A673 (cell line): Measurements from ENCODE around the gene CLDN3. TPM values are rescaled to one million over a fixed set of nuclear protein-coding genes. Genes with fewer than 3 reads are reported as not detected.

Source experiments
- BruUV-seq: library from RNA; stranded (reverse); fragments of 400-500 nt; replicated peaks from 2 replicates; lab custom pipeline; 2021; lab: Mats Ljungman, UMichigan
- CTCF ChIA-PET: fragments of 300-600 bp; sonication (Branson Sonifier 250); formaldehyde crosslinking; loops from one replicate; lab custom pipeline; 2022; ENCODE audit warnings: antibody characterized with exemption; lab: Charles Lee
- POLR2A ChIA-PET: fragments of 300-600 bp; sonication (Branson Sonifier 250); formaldehyde crosslinking; loops from one replicate; lab custom pipeline; 2022; ENCODE audit warnings: antibody characterized with exemption; ENCODE audit not compliant: low non-redundant PET; lab: Charles Lee
- DNase-seq: peaks from one replicate; pipeline ENCODE4 v3.0.0-alpha.2; 2015; ENCODE audit warnings: low spot score
- H3K27ac ChIP-seq: fragments of 200-600 bp; sonication (generic); 2 replicates; pipeline ENCODE4 v1.5.1; 2016; ENCODE audit warnings: mixed run types, low read depth, mild to moderate bottlenecking, mixed read lengths, antibody characterized with exemption, low read length; ENCODE audit not compliant: poor library complexity, severe bottlenecking
- H3K27me3 ChIP-seq: fragments of 200-600 bp; sonication (generic); replicated peaks from 2 replicates; pipeline ENCODE4 v1.6.1; 2017; ENCODE audit warnings: mixed run types, low read depth, mild to moderate bottlenecking, mixed read lengths, antibody characterized with exemption, low read length; ENCODE audit not compliant: insufficient read depth, poor library complexity
- H3K36me3 ChIP-seq: fragments of 200-600 bp; sonication (generic); 2 replicates; pipeline ENCODE4 v1.6.1; 2016; ENCODE audit warnings: mixed run types, mild to moderate bottlenecking, mixed read lengths, antibody characterized with exemption, low read length; ENCODE audit not compliant: insufficient read depth, poor library complexity, severe bottlenecking
- H3K4me1 ChIP-seq: fragments of 200-600 bp; sonication (generic); 2 replicates; pipeline ENCODE4 v1.6.1; 2017; ENCODE audit warnings: mixed run types, mild to moderate bottlenecking, mixed read lengths, antibody characterized with exemption, low read length; ENCODE audit not compliant: insufficient read depth, poor library complexity, severe bottlenecking
- H3K4me3 ChIP-seq: fragments of 200-600 bp; sonication (generic); 2 replicates; pipeline ENCODE4 v1.5.1; 2016; ENCODE audit warnings: low read depth, mixed run types, mild to moderate bottlenecking, mixed read lengths, low read length; ENCODE audit not compliant: poor library complexity, severe bottlenecking
- H3K9me3 ChIP-seq: fragments of 200-600 bp; sonication (generic); 2 replicates; pipeline ENCODE4 v1.6.1; 2016; ENCODE audit warnings: mixed run types, low read depth, mild to moderate bottlenecking, mixed read lengths, antibody characterized with exemption, low read length; ENCODE audit not compliant: poor library complexity, severe bottlenecking
- CTCF ChIP-seq: fragments of 300-800, 200-600 bp; sonication (generic); conservative IDR thresholded peaks from 2 replicates; pipeline ENCODE4 v1.5.1; 2017; ENCODE audit warnings: low read depth, mild to moderate bottlenecking, antibody characterized with exemption, low read length, moderate library complexity, mixed read lengths
- EZH2 ChIP-seq: fragments of 200-600 bp; sonication (generic); IDR thresholded peaks from 2 replicates; pipeline ENCODE4 v1.6.1; 2017; ENCODE audit warnings: borderline replicate concordance, low read depth, mild to moderate bottlenecking, mixed read lengths, antibody characterized with exemption, low read length; ENCODE audit not compliant: poor library complexity, severe bottlenecking
- intact Hi-C: fragments of 100-400 bp; cut with micrococcal nuclease; formaldehyde crosslinking; loops from one replicate; pipeline ENCODE4 v1.10.0; 2022; ENCODE audit not compliant: unreplicated experiment
- total RNA-seq: library from RNA; stranded (reverse); gene quantifications from 2 replicates; pipeline ENCODE4 v1.2.3, GENCODE V29; 2021

Gene CLDN3
- total RNA-seq, 1 experiment from 2014 or later = not detected

DNA sequence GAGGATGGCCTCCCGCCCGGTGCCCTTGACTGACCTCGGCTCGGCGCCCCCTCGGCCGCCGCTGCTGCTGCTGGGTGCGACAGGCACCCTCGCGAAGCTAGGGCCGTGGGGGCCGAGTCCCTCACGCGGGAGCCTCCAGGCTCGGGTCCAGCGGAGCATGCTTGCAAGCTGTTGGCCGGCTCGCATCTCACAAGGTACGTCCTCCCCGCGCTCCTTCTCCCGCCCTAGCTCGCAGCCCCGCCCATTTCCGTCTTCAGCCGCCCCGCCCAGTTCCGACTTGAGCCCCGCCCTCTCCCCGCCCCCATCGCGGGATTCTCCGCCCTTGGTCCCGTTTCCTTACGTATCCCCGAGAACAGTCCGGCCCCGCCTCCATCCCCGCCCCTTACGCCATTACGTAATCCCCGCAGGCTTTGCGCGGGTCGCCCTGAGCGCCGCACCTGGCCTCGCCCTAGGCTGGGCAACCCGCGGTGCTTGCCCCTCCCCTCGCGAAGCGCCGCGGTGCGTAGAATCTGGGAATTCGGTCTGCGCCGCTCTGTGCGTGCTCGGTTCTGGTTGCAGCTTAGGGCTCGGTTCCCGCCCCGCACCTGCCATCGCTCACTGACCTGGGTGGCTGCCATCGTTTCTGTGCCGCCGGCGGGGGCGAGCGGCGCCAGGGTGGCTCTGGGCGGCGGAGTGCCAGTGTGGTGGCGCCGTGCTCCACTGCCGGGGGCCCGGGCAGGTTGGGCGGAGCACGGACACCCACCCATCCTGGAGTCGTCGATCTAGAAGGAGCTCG is 31.3 kb downstream of the CLDN3 start, which contains the start of gene ABHD11:
ABHD11 (minus strand) TSS at position 191 of the 775 bp plus-strand sequence; CDS start at position 159, 32 bp downstream.
- Histone ChIP-seq H3K27me3 (no peaks in the 10 kb centered on the region), H3K27ac (peak within 1 kb of the TSS; percentile 84), H3K4me3 (peak within 1 kb of the TSS; percentile 72), H3K9me3 (no peaks in the 10 kb centered on the region), H3K36me3 (peaks cover 13% of the 10 kb centered on the region), H3K4me1 (peaks cover 7% of the 10 kb centered on the region)
- POLR2A ChIA-PET = interaction anchor here (0.6 kb wide), 2 partner anchors 121 to 566 kb away, joined by 5 to 7 read pairs; no protein-coding TSS in a partner anchor
- TSS peak; percentile 76 for BruUV-seq
- intact Hi-C loops = loop anchor here (2.0 to 10.0 kb wide), 2 partner anchors 20 to 284 kb away; partner anchors contain the start of gene STX1A
- no peak for TF ChIP-seq CTCF
- no peak for TF ChIP-seq EZH2
- peak; percentile 94 for DNase-seq
- CTCF ChIA-PET = interaction anchor here (0.5 to 1.7 kb wide), 6 partner anchors 10 to 663 kb away, joined by 3 to 14 read pairs (median 4); no protein-coding TSS in a partner anchor

DNA sequence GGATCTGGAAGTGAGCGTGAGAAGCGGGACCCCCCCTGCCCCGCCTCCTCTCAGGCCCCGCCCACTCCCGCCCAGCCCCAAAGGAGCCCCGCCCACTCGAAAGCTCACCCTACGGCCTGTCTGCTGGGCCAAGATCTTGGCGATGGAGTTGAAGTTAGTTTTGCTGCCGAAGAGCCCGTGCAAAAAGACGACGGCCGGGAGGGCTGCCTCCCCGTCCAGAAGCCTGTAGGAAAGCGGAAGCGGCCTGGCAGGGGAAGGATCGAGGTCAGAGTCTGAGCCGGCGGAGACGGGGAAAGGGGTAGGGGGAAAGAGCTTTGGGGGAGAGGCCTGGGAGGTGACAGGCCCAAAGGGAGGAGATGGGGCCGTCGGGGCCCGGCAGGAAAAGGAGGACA is 31.9 kb downstream of the CLDN3 start:
- H3K27ac ChIP-seq = peak overlapping the region; percentile 72
- H3K4me3 ChIP-seq = peak overlapping the region; percentile 72
- POLR2A ChIA-PET = interaction anchor here (0.6 kb wide), 2 partner anchors 121 to 566 kb away, joined by 5 to 7 read pairs; no protein-coding TSS in a partner anchor
- H3K9me3 ChIP-seq = no peaks in the 10 kb centered on the region
- BruUV-seq = no TSS peak
- H3K36me3 ChIP-seq = peaks cover 13% of the 10 kb centered on the region
- DNase-seq = peak; percentile 72
- no peak for TF ChIP-seq EZH2
- no peak for TF ChIP-seq CTCF
- H3K27me3 ChIP-seq = no peaks in the 10 kb centered on the region
- intact Hi-C loops = loop anchor here (2.0 to 10.0 kb wide), 2 partner anchors 19 to 283 kb away; partner anchors contain the start of gene STX1A
- CTCF ChIA-PET = interaction anchor here (0.5 to 1.7 kb wide), 4 partner anchors 13 to 663 kb away, joined by 3 to 14 read pairs (median 4); no protein-coding TSS in a partner anchor
- H3K4me1 ChIP-seq = peaks cover 7% of the 10 kb centered on the region

DNA sequence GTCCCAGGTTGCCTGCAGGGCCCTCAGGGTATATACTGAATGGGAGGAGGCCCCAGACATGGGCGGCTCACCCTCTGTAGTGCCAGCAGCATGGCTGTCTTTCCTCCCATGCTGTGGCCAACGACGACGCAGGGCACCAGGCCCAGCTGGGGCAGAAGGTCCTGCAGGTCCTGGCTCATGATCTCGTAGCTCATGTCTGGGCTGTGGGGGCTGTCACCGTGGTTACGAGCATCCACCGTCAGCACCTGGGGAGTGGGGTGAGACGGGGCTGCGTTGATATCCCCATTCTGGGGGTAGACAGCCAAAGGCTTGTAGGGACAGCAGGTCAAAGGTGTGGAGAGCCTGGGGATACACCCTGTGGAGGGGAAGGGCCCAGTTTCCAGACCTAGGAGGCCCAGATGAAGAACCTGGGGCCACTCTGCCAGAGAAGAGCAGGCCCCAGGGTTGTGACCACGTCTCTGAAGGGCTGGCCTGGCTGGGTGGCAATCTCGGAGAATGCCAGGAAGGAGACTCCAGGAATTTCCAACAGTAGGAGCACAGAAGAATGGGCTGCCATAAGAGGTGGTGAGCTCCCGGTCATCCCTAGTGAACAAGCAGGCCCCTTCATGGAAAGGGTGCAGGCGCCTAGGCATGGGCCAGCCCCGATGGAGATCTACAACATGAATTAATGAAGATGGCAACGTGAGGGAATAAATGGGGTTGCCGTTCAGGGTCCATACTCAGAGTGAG is 32.4 kb downstream of the CLDN3 start:
- H3K27ac ChIP-seq = peak overlapping the region; percentile 72
- no peak for DNase-seq
- H3K4me3 ChIP-seq = peak overlapping the region; percentile 72
- H3K9me3 ChIP-seq = no peaks in the 10 kb centered on the region
- no peak for TF ChIP-seq EZH2
- TF ChIP-seq CTCF = no peak
- H3K36me3 ChIP-seq = peaks cover 13% of the 10 kb centered on the region
- ChIA-PET CTCF (interaction anchor here (0.6 to 1.7 kb wide), 4 partner anchors 12 to 664 kb away, joined by 4 to 14 read pairs (median 4); no protein-coding TSS in a partner anchor), POLR2A (interaction anchor here (0.6 kb wide), 2 partner anchors 120 to 567 kb away, joined by 5 to 7 read pairs; no protein-coding TSS in a partner anchor)
- intact Hi-C loops = loop anchor here (2.0 to 10.0 kb wide), 2 partner anchors 19 to 283 kb away; partner anchors contain the start of gene STX1A
- no peaks in the 10 kb centered on the region for H3K27me3 ChIP-seq
- peaks cover 7% of the 10 kb centered on the region for H3K4me1 ChIP-seq
- no TSS peak for BruUV-seq
